Inferior parietal cortex (tissue), 1 donor: ENCODE data around the gene CTSK.
"Not testable (repeated sequence)": the region's sequence is repeated elsewhere in the genome, so short reads cannot be mapped to it uniquely, and the experiment has no call there.

Experiments used
- DNase-seq: peaks from one replicate; pipeline ENCODE4 v3.0.0-alpha.2; 2016; ENCODE audit errors: extremely low spot score

Gene CTSK

DNA sequence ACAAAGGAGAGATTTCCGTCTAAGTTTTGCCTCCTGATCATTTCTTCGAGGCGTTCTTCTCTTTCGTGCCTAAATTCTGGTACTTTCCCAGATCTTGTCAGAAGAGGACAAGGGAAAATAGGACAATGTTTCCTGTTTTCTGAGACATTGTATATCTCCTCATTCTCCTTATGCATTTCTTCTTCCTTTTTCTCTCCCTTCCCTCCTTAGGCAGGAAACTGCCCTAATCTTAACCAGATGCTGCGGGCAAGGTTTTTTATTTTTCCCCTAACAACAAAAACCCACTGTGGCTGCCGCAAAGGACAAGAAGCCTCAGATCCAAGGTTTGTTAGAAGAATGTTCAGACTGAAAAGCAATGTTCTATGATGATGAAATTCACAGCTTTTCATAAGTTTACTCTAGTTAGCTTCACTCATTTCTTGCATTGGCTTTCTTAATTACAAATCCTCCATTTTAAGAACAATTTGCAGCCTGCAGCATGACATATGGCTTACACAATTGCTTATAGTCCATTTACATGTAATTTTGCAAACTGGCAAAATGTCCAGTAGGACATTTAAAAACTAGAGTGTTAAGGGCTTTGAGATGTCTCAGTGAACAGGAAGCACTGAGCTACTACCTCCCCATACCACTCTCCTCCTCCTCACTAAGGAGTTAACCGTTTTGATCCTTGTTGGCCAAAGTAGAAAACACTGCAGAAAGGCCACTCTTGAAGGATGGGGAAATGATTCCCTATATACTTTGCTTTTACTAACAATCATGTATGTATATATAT lies 624 bp downstream of the CTSK start:
- DNase-seq: peak; percentile 22

DNA sequence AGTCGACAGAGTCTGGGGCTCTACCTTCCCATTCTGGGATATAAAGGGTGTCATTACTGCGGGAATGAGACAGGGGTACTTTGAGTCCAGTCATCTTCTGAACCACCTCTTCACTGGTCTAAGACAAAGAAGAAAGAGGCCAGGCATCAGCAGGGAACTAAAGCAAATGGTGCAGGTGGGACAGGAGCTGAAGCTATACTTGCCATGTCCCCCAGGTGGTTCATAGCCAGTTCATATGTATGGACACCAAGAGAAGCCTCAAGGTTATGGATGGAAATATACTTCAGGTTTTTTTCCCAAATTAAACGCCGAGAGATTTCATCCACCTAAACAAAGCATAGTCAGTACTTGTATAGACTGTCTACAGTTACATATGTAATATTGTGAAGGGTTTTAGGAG lies 2.2 kb downstream of the CTSK start:
- DNase-seq: no peak

- DNase-seq: no peak
These were observed 3.4 kb downstream of the CTSK start for GRCh38 chr1:150804671-150805070.

GRCh38 chr1:150799089-150799488 lies 9.0 kb downstream of the CTSK start:
- DNase-seq: no peak

DNA sequence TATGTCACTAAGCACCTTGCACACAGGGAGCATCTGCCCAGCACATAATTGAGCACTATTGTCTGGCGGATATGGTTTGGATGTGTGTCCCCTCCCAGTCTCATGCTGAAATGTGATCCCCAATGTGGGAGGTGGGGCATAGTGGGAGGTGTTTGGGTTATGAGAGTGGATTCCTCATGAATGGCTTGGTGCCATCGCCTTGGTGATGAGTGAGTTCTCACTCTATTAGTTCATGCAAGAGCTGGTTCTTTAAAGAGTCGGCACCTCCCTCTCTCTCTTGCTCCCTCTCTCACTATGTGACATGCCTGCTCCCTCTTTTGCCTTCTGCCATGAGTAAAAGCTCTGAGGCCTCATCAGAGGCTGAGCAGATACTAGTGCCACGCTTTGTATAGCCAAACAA lies 9.5 kb downstream of the CTSK start:
- no peak for DNase-seq

GRCh38 chr1:150796374-150796773 lies 11.7 kb downstream of the CTSK start:
- no peak for DNase-seq

DNA sequence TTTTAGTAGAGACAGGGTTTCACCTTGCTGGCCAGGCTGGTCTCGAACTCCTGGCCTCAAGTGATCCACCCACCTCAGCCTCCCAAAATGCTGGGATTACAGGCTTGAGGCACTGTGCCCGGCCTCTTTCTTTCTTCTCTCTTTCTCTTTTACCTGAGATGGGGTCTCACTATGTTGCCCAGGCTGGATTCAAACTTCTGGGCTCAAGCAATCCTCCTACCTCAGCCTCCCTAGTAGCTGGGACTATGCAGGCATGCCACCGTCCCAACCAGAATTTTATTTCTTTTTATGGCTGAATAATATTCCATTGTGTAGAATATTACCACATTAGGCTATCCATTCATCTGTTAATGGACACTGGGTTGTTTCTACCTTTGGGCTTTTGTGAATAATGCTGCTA lies 14.3 kb downstream of the CTSK start:
- DNase-seq: not testable (repeated sequence)

- DNase-seq: no peak
These were observed 14.8 kb downstream of the CTSK start for GRCh38 chr1:150793221-150793620.

- DNase-seq: no peak
These were observed 16.5 kb downstream of the CTSK start for GRCh38 chr1:150791585-150791984.

DNA sequence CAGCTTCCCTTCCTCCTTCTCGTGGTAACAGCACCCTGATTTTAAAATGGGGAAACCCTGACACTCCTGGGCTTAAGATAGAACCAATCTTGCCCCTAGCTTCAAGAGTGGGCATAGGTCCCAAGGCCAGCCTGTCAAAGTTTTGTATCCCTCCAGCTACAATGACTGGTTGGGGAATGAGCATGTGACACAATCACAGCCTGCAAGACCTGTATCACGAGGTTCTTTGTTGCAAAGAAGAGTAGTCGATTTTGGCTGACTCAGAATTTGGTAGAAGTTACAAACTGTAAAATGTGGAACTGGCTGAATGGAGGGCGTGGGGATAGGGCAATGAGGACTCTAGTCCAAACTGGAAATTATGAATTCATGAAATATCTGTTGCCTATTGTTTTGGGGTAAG lies 18.7 kb downstream of the CTSK start:
- DNase-seq: no peak

DNA sequence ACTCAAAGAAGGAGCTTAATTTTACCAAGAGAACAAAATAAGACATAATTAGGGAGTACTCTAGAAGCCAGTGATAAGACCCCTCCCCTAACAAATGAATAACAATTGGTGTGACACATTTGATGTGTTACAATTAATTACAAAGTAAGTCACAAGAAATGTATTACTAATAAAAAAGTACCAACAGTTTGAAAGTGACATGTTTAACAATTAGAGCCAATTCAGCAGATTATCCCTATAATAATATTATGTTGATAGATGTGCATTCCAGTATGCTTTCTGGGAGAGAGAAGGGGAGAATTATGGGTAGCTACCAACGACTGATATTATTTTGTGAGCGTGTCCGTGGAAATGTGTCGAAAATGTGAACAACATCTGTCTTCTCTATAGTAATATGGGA lies 19.1 kb downstream of the CTSK start:
- DNase-seq: no peak

DNA sequence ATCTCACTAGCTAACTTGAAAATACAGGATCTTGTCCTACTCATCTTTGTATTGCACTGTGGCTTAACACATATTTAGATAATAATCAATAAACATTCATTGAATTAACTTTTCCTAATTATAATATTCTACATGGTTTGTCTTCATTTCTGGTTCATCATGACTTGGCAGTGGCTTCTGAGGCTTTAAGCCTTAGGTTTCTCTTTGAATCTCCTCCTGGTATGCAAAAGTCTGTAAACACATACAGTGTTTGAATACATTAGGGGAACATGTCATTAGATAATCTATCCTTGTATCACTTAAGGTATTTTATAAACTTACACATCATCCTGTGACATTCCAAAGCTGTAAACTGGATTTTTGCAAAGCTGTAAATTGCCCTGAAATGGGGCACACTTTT lies 20.6 kb downstream of the CTSK start:
- DNase-seq: no peak

- DNase-seq: no peak
These were observed 27.6 kb downstream of the CTSK start for GRCh38 chr1:150780510-150780909.

DNA sequence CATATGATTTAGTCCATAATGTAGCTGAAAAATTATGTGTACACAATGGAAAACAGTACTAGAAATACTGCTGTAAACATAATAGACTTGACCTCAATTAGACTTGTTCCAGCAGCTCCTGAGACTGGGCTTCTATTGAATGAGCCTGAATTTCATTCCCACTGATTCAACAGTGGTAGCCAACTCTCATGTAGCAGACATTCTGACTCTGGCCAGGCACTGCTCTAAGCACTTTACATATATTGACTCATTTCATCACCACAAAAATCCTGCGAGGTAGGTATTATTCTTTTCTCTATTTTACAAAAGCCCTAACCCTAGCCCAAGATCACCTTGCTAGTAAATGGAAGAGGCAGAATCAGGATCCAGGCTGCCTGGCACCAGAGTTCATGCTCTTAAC lies 29.7 kb downstream of the CTSK start:
- no peak for DNase-seq

DNA sequence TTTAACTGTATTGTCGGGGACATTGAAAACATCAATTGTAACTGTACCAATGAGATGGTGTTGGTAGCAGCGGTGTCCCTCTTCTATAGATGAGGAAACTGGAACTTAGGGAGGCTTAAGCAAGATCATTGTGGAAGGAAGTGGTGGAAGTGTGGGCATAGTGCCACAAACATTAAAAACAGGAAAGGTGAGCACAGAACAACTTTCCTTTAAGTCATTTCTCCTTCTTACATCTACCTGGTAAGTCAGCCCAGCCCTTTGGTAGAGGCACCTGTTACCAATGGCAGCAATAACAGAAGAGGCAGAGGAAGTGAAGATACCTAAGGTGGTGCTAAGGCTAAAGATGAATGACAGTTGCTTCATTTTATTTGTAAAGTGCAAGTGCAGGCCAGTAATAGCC lies 30.5 kb downstream of the CTSK start:
- no peak for DNase-seq

DNA sequence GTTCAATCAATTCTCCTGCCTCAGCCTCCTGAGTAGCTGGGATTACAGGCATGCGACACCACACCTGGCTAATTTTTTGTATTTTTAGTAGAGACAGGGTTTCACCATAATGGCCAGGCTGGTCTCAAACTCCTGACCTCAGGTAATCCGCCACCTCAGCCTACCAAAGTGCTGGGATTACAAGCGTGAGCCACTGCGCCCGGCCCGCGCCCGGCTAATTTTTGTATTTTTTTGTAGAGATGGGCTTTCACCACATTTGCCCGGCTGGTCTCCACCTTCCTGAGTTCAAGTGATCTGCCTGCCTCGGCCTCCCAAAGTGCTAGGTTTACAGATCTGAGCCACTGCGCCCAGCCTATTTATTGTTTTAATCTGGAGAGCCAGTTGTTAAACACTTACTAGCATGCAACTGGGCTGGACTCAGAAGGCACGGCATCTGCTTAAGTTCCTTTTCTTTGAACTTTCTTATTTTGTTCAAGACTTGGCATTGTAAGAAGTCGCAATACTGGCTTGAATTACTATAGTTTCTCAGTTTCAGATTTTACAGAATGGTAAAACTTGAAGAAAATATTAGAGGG lies 32.0 kb downstream of the CTSK start:
- DNase-seq: not testable (repeated sequence)

- no peak for DNase-seq
These were observed 32.8 kb downstream of the CTSK start for GRCh38 chr1:150775276-150775675.

DNA sequence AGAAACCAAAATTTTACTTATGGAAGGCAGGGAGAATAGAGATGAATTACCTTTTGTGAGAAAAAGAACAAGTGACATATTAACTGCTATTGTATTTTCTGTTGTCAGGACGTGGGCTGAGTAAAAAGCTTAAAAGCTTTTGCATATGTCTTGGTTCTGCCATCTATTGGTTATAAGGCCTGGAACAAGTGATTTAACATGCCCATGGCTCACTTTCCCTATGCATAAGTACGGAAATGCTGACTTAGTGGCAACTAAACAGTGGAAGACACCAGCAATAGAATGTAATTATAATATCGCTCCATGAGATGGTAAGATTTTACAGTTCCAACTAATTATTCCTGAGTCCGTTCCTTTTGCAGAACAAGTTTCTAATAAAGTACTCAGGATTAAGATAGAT lies 35.7 kb downstream of the CTSK start:
- DNase-seq: no peak

DNA sequence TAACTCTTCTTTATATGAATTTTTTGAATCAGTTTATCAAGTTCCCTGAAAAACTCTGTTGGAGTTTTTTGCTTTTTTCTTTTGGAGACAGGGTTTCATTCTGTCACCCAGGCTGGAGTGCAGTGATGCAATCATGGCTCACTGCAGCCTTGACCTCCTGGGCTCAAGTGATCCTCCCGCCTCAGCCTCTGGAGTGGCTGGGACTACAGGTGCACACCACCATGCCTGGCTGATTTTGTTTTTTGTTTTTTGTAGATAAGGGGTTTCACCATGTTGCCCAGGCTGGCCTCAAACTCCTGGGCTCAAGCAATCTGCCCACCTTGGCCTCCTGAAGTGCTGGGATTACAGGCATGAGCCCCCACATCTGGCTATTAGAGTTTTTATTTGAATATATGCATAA lies 40.4 kb downstream of the CTSK start:
- DNase-seq: not testable (repeated sequence)

DNA sequence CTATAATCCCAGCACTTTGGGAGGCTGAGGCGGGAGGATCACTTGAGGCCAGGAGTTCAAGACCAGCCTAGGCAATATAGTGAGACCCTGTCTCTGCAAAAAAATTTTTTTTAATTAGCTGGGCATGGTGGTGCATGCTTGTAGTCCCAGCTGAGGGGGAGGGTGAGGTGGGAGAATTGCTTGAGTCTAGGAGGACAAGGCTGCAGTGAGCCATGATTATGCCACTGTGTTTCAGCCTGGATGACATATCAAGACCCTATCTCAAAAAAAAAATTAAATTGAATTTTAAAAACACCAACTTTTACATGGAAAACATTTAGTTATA lies 42.1 kb downstream of the CTSK start:
- not testable (repeated sequence) for DNase-seq

DNA sequence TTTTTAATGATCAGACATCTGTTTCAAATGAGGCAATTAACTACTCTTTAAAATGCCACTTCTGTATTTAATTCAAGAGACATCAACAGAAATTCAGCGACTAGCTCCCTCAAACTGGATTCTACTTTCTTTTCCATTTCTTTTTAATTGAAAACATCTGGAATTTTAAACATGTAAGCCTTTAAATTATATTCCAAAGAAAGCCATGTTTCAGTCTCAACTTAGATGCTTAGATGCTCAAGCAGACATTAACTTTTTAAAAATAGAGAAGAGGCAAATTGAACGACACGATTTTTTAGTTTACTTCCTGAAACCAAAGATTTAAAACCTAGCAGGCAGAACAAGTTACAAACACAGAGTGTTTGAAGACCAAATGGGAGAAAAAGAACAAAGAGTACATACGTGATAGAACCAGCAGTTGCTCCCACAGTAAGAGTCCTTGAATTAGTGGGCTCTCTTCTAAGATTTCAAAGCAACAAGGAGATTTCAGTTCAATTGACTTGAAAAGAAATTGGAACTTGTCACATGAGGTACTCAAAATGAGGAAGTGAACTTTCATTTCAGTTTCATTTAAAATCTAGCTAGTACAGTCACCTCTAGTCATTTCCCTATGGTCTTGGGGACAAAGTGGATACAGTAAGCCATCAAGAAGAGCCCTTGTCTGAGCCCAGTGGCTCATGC lies 42.6 kb downstream of the CTSK start, which contains the start of gene CTSS:
Gene CTSS (minus strand): TSS at position 483 of the 681 bp plus-strand sequence. CDS start 1,015 bp downstream, outside the sequence.
- peak; percentile 15 for DNase-seq

GRCh38 chr1:150764617-150765101 lies 43.4 kb downstream of the CTSK start:
- DNase-seq: no peak

- no peak for DNase-seq
These were observed 45.0 kb downstream of the CTSK start for GRCh38 chr1:150763018-150763417.
